ENCODE data around the gene ULK4.

Gene ULK4

DNA sequence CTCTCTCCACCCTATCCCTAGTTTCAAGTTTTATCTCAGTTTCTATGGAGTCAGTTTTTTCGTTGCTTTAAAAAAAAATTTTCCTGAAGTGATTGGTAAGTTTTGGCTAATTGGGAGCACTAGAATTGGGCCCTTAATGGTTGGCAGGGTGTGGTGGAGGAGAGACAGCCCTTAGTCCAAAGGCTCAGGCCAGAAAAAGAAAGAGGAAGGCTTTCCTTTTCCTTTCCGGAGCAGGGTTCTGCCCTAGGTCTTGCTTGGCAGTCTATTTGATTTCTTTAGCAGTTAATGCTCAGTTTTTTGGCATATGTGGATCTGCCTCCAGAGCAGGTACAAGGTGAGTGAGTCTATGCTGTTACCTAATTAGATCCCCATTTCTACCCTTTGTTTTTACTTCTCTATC, 739.9 kb downstream of the ULK4 start:
- peaks cover 65% of the 10 kb centered on the region for H4K20me1 ChIP-seq (ENCODE audit: low read depth, low read length)

DNA sequence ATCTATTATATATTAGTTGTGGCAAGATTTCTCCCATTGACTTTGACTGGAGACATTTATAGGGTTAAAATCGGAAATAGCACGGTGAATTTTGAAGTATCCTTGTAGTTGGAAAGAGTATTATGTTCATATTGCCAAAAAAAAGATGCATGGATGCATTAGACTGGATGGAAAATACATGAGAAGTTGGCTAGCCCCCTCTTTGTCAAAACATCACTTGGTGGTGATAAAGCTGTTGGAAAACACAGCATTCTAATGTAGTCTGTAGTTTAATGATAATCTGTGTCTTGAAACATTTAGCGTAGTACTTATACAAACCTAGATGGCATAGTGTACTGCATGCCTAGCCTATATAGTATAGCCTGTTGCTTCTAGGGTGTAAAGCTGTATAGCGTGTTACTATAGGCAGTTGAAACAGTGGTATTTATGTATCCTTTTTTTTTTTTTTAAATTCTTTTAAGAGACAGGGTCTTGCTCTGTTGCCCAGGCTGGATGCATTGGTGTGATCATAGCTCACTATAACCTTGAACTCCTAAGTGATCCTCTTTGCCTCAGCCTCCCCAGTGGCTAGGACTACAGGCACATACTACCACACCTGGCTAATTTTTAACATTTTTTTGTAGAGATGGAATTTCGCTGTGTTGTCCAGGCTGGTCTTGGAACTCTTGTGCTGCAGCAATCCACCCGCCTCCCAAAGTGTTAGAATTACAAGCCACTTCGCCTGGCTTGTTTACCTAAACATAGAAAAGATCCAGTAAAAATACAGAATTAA, 740.8 kb downstream of the ULK4 start:
- TF ChIP-seq EZH2phosphoT487 (conservative IDR thresholded peaks at IDR 0.05; ENCODE audit: low read length): no peak
- no peak for TF ChIP-seq CTCF (IDR thresholded peaks at IDR 0.05; ENCODE audit: insufficient read depth, low read length, poor library complexity, severe bottlenecking)
- Histone ChIP-seq H3K9ac (ENCODE audit: low read length) (no peak overlapping the region), H4K20me1 (ENCODE audit: low read depth, low read length) (peaks cover 74% of the 10 kb centered on the region), H3K27me3 (ENCODE audit: low read length) (no peaks in the 10 kb centered on the region), H3K9me2 (replicated peaks; ENCODE audit: insufficient read depth, low read length) (no peaks in the 10 kb centered on the region), H3K79me2 (ENCODE audit: insufficient read depth, low read length) (peaks cover 92% of the 10 kb centered on the region), H2AFZ (ENCODE audit: low read depth, low read length, severe bottlenecking) (no peak overlapping the region), H3K9me3 (ENCODE audit: insufficient read depth, low read length) (no peaks in the 10 kb centered on the region), H3K36me3 (ENCODE audit: low read length) (peaks cover 22% of the 10 kb centered on the region), H3K4me3 (ENCODE audit: insufficient read depth, low read length, poor library complexity, severe bottlenecking) (no peak overlapping the region), H3K4me2 (ENCODE audit: low read depth, low read length, poor library complexity, severe bottlenecking) (no peak overlapping the region), H3K27ac (ENCODE audit: low read depth, low read length) (no peak overlapping the region), H3F3A (ENCODE audit: insufficient read depth) (peaks cover 6% of the 10 kb centered on the region; the same call in 1 of the 2 replicates)

More for the DNA sequence above, 739.9 kb downstream of the ULK4 start:
- no peak for TF ChIP-seq EZH2phosphoT487 (conservative IDR thresholded peaks at IDR 0.05; ENCODE audit: low read length)
- no peak for TF ChIP-seq CTCF (IDR thresholded peaks at IDR 0.05; ENCODE audit: insufficient read depth, low read length, poor library complexity, severe bottlenecking)
- no peaks in the 10 kb centered on the region for H3K9me2 ChIP-seq (replicated peaks; ENCODE audit: insufficient read depth, low read length)
- no peaks in the 10 kb centered on the region for H3K27me3 ChIP-seq (ENCODE audit: low read length)
- H3K4me2 ChIP-seq (ENCODE audit: low read depth, low read length, poor library complexity, severe bottlenecking): no peak overlapping the region
- H2AFZ ChIP-seq (ENCODE audit: low read depth, low read length, severe bottlenecking): no peak overlapping the region
- peaks cover 92% of the 10 kb centered on the region for H3K79me2 ChIP-seq (ENCODE audit: insufficient read depth, low read length)
- 0 out of 2 replicates have a peak, but pooled peaks cover 4% of the 10 kb centered on the region for H3F3A ChIP-seq (ENCODE audit: insufficient read depth)
- H3K4me3 ChIP-seq (ENCODE audit: insufficient read depth, low read length, poor library complexity, severe bottlenecking): no peak overlapping the region
- no peaks in the 10 kb centered on the region for H3K9me3 ChIP-seq (ENCODE audit: insufficient read depth, low read length)
- peaks cover 31% of the 10 kb centered on the region for H3K36me3 ChIP-seq (ENCODE audit: low read length)
- H3K27ac ChIP-seq (ENCODE audit: low read depth, low read length): no peak overlapping the region
- H3K9ac ChIP-seq (ENCODE audit: low read length): no peak overlapping the region

- Histone ChIP-seq H3K27ac (ENCODE audit: low read depth, low read length) (no peak overlapping the region), H3K36me3 (ENCODE audit: low read length) (peaks cover 7% of the 10 kb centered on the region; the same call in 1 of the 2 replicates), H3F3A (ENCODE audit: insufficient read depth) (peaks cover 8% of the 10 kb centered on the region; the same call in 1 of the 2 replicates), H3K9me3 (ENCODE audit: insufficient read depth, low read length) (no peaks in the 10 kb centered on the region), H3K27me3 (ENCODE audit: low read length) (no peaks in the 10 kb centered on the region), H3K9ac (ENCODE audit: low read length) (no peak overlapping the region), H3K9me2 (replicated peaks; ENCODE audit: insufficient read depth, low read length) (no peaks in the 10 kb centered on the region), H3K79me2 (ENCODE audit: insufficient read depth, low read length) (peaks cover 98% of the 10 kb centered on the region), H2AFZ (ENCODE audit: low read depth, low read length, severe bottlenecking) (no peak overlapping the region), H3K4me2 (ENCODE audit: low read depth, low read length, poor library complexity, severe bottlenecking) (no peak overlapping the region), H3K4me3 (ENCODE audit: insufficient read depth, low read length, poor library complexity, severe bottlenecking) (no peak overlapping the region), H4K20me1 (ENCODE audit: low read depth, low read length) (peaks cover 87% of the 10 kb centered on the region)
- TF ChIP-seq EZH2phosphoT487 (conservative IDR thresholded peaks at IDR 0.05; ENCODE audit: low read length) (no peak), CTCF (IDR thresholded peaks at IDR 0.05; ENCODE audit: insufficient read depth, low read length, poor library complexity, severe bottlenecking) (no peak)
Measured at GRCh38 chr3:41219424-41219823, 742.5 kb downstream of the ULK4 start.

All from SU-DHL-6 (cell line).